ENCODE data around the gene RASGRF1.
"Not testable (repeated sequence)": the region's sequence is repeated elsewhere in the genome, so short reads cannot be mapped to it uniquely, and the experiment has no call there.

Gene RASGRF1

GRCh38 chr15:79025201-79025600 lies 65.4 kb downstream of the RASGRF1 start:
- H3K4me3 ChIP-seq (ENCODE audit: low read depth, low read length), result no peak overlapping the region
- peak; percentile 65 for TF ChIP-seq CTCF (IDR thresholded peaks at IDR 0.05; ENCODE audit: low read depth, low read length)
- no peak for TF ChIP-seq MAX (IDR thresholded peaks at IDR 0.05; ENCODE audit: low read depth, low read length)
- no peak for TF ChIP-seq POLR2A (IDR thresholded peaks at IDR 0.05; ENCODE audit: extremely low read depth, insufficient read length)
- peak; percentile 76 for DNase-seq (ENCODE audit: low read depth)

- H3K4me3 ChIP-seq (ENCODE audit: low read depth, low read length); DNase-seq (ENCODE audit: low read depth): not testable (repeated sequence)
These were observed 66.1 kb downstream of the RASGRF1 start for GRCh38 chr15:79024493-79024892.

- H3K4me3 ChIP-seq (ENCODE audit: low read depth, low read length), result no peak overlapping the region
- no peak for DNase-seq (ENCODE audit: low read depth)
- TF ChIP-seq CTCF (IDR thresholded peaks at IDR 0.05; ENCODE audit: low read depth, low read length) (no peak), MYC (IDR thresholded peaks at IDR 0.05; ENCODE audit: low read depth, low read length) (no peak), POLR2A (IDR thresholded peaks at IDR 0.05; ENCODE audit: extremely low read depth, insufficient read length) (no peak), MAX (IDR thresholded peaks at IDR 0.05; ENCODE audit: low read depth, low read length) (no peak)
These were observed 66.7 kb downstream of the RASGRF1 start for GRCh38 chr15:79023918-79024317.

GRCh38 chr15:79023546-79023890 lies 67.1 kb downstream of the RASGRF1 start:
- TF ChIP-seq MAX (IDR thresholded peaks at IDR 0.05; ENCODE audit: low read depth, low read length) (no peak), MYC (IDR thresholded peaks at IDR 0.05; ENCODE audit: low read depth, low read length) (no peak), CTCF (IDR thresholded peaks at IDR 0.05; ENCODE audit: low read depth, low read length) (no peak), POLR2A (IDR thresholded peaks at IDR 0.05; ENCODE audit: extremely low read depth, insufficient read length) (no peak)
- DNase-seq (ENCODE audit: low read depth), result no peak

GRCh38 chr15:79018960-79019359 lies 71.6 kb downstream of the RASGRF1 start:
- no peak for DNase-seq (ENCODE audit: low read depth)
- TF ChIP-seq POLR2A (IDR thresholded peaks at IDR 0.05; ENCODE audit: extremely low read depth, insufficient read length), result no peak
- no peak for TF ChIP-seq CTCF (IDR thresholded peaks at IDR 0.05; ENCODE audit: low read depth, low read length)
- TF ChIP-seq MAX (IDR thresholded peaks at IDR 0.05; ENCODE audit: low read depth, low read length), result no peak
- no peak overlapping the region for H3K4me3 ChIP-seq (ENCODE audit: low read depth, low read length)

More at GRCh38 chr15:79023546-79023890, 67.1 kb downstream of the RASGRF1 start:
- no peak overlapping the region for H3K4me3 ChIP-seq (ENCODE audit: low read depth, low read length)

GRCh38 chr15:79017953-79018352 lies 72.6 kb downstream of the RASGRF1 start:
- no peak overlapping the region for H3K4me3 ChIP-seq (ENCODE audit: low read depth, low read length)
- no peak for TF ChIP-seq MYC (IDR thresholded peaks at IDR 0.05; ENCODE audit: low read depth, low read length)
- TF ChIP-seq POLR2A (IDR thresholded peaks at IDR 0.05; ENCODE audit: extremely low read depth, insufficient read length), result no peak
- no peak for TF ChIP-seq CTCF (IDR thresholded peaks at IDR 0.05; ENCODE audit: low read depth, low read length)
- no peak for TF ChIP-seq MAX (IDR thresholded peaks at IDR 0.05; ENCODE audit: low read depth, low read length)
- DNase-seq (ENCODE audit: low read depth), result no peak

Data from NB4 (cell line).